ENCODE measurements around the gene STARD6.

- TF ChIP-seq ZBTB33 (IDR thresholded peaks at IDR 0.05; ENCODE audit: borderline replicate concordance, low read depth), result no peak
- TF ChIP-seq CTCF (IDR thresholded peaks at IDR 0.05), result no peak
- TF ChIP-seq TAF1 (IDR thresholded peaks at IDR 0.05; ENCODE audit: borderline replicate concordance, low read depth, low read length), result no peak
- TF ChIP-seq MXI1 (IDR thresholded peaks at IDR 0.05; ENCODE audit: low read depth, low read length), result no peak
- no peak for TF ChIP-seq PBX3 (IDR thresholded peaks at IDR 0.05)
Measured at GRCh38 chr18:54323561-54323960, 34.1 kb downstream of the STARD6 start.

All from SK-N-SH (cell line).